HEK293 (cell line): ENCODE data around the gene TAF1B.

Experiments
- CTCF ChIP-seq: fragments of 450-650 bp; formaldehyde crosslinking; IDR thresholded peaks from 2 replicates; pipeline ENCODE4 v1.5.1; 2016; ENCODE audit warnings: missing biosample characterization, missing genetic modification characterization
- ZBTB7A ChIP-seq: fragments of 450-650 bp; formaldehyde crosslinking; IDR thresholded peaks from 2 replicates; pipeline ENCODE4 v1.5.1; 2016; ENCODE audit warnings: low read depth, missing biosample characterization, missing genetic modification characterization
- ZBTB8A ChIP-seq: fragments of 450-650 bp; formaldehyde crosslinking; IDR thresholded peaks from 2 replicates; pipeline ENCODE4 v1.5.1; 2016; ENCODE audit warnings: missing biosample characterization, missing genetic modification characterization
- ZFP37 ChIP-seq: fragments of 450-650 bp; formaldehyde crosslinking; IDR thresholded peaks from 2 replicates; pipeline ENCODE4 v1.5.1; 2016; ENCODE audit warnings: missing biosample characterization, missing genetic modification characterization
- ZNF707 ChIP-seq: fragments of 450-650 bp; formaldehyde crosslinking; IDR thresholded peaks from 2 replicates; pipeline ENCODE4 v1.5.1; 2016; ENCODE audit warnings: missing biosample characterization, missing genetic modification characterization

DNA sequence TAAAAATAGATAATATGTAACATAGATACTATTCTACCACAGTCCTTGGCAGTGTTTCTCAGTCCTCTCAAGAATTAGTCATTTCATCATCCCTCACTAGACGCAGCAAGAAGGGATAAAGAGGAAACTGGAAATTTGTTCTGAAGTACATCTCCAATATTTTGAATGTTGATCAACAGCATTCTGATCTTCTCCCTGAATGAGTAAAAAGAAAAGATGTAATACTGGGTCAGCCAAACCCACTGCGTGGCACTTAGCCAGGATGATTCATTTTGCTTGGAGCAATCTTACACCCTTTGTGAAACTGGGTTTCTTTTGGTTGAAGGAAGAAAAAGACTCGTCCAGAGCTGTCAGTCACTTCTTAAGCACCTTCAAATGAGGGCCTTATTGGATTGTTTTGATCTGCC, 54.1 kb downstream of the TAF1B start:
- TF ChIP-seq ZFP37, result no peak
- TF ChIP-seq ZNF707 (tag by site-specific recombination), result no peak
- TF ChIP-seq ZBTB7A (tag by site-specific recombination), result no peak
- no peak for TF ChIP-seq CTCF (tag by site-specific recombination)
- TF ChIP-seq ZBTB8A (tag by site-specific recombination), result no peak
